Kidney (tissue), 14 donors: Measurements from ENCODE around the gene ENOX1. TPM values are rescaled to one million over a fixed set of nuclear protein-coding genes. Genes with fewer than 3 reads are reported as not detected.
A peak's percentile ranks its signal among the peaks of the same experiment; 100 is the strongest.

Experiments used
- DNase-seq, 5 donors: peaks; one replicate each; pipeline ENCODE4 v3.0.0-alpha.2; 2013 to 2020
- FAIRE-seq: peaks from 2 replicates; lab custom pipeline; 2012; peaks lifted over from hg19 to GRCh38; lab: Jason Lieb, UNC
- H3K27ac ChIP-seq, 2 donors: one replicate each; pipeline ENCODE4 v1.7.0; 2013; ENCODE audit warnings: low read depth in 2 of 2, low read length in 2 of 2, inconsistent platforms in 1 of 2
- H3K27me3 ChIP-seq: one replicate; pipeline ENCODE4 v1.7.1; 2013; ENCODE audit warnings: low read length, inconsistent platforms; ENCODE audit not compliant: control insufficient read depth, insufficient read depth
- H3K36me3 ChIP-seq, 3 donors: one replicate each; pipeline versions ENCODE4 v1.7.0 to v1.7.1; 2013; ENCODE audit warnings: low read length in 3 of 3, control low read depth in 1 of 3, inconsistent platforms in 1 of 3; ENCODE audit not compliant: insufficient read depth in 3 of 3, control insufficient read depth in 2 of 3
- H3K4me1 ChIP-seq, 3 donors: one replicate each; pipeline versions ENCODE4 v1.7.0 to v1.7.1; 2013; ENCODE audit warnings: low read length in 3 of 3, inconsistent platforms in 1 of 3, low read depth in 1 of 3; ENCODE audit not compliant: control insufficient read depth in 2 of 3, insufficient read depth in 2 of 3
- H3K4me3 ChIP-seq, 3 donors: one replicate each; pipeline versions ENCODE4 v1.7.0 to v1.8.1; 2013; ENCODE audit warnings: low read length in 3 of 3, control low read depth in 1 of 3, inconsistent platforms in 1 of 3
- H3K9ac ChIP-seq, 3 donors: one replicate each; pipeline versions ENCODE4 v1.7.0 to v1.7.1; 2013; ENCODE audit warnings: low read length in 3 of 3, control low read depth in 1 of 3, inconsistent platforms in 1 of 3
- H3K9me3 ChIP-seq, 3 donors: one replicate each; pipeline versions ENCODE4 v1.7.0 to v1.7.1; 2013; ENCODE audit warnings: low read length in 3 of 3, control low read depth in 1 of 3, inconsistent platforms in 1 of 3; ENCODE audit not compliant: control insufficient read depth in 2 of 3, insufficient read depth in 1 of 3
- CTCF ChIP-seq: IDR thresholded peaks from 3 replicates; pipeline ENCODE4 v1.5.1; 2012; ENCODE audit warnings: mild to moderate bottlenecking, moderate library complexity, borderline replicate concordance; ENCODE audit not compliant: insufficient read depth; ENCODE audit errors: extremely low read depth
- intact Hi-C: fragments of 100-400 bp; cut with DNase I; formaldehyde crosslinking; loops from one replicate; pipeline ENCODE4 v1.11.1; 2022
- polyA plus RNA-seq: library from polyadenylated mRNA; stranded (reverse); fragments of 350-450 nt; fragmentation: Illumina TruSeq; extraction: RNeasy Lipid Tissue Mini Kit (QIAGEN cat#74804); gene quantifications from one replicate; pipeline ENCODE4 v1.2.3, GENCODE V29; 2014; ENCODE audit warnings: low read depth, low replicate concordance; ENCODE audit not compliant: insufficient read depth
- total RNA-seq: library from RNA; stranded (reverse); fragmentation: NEBNext Ultra II Directional; extraction: Animal tissue kit (Norgen Biotek cat#: 25700); gene quantifications from one replicate; pipeline ENCODE4 v1.2.1, GENCODE V29; 2021
- donor health status: control.
- donor health status: control.
- donor health status: control.
- donor health status: control.
- donor health status: control.
- donor health status: DM: yes; HTN: yes; CAD: no.
- donor health status: Normal renal cell carcinoma (clear cell type).

The ENOX1 gene
- total and polyA plus RNA-seq, 2 donors from 2014 or later, result 4.9 to 6.8 TPM

- no peak for FAIRE-seq
- intact Hi-C loops, result no loop called here
Measured at GRCh38 chr13:43196750-43197370, 589.9 kb downstream of the ENOX1 start.

GRCh38 chr13:43196086-43196621 is 590.6 kb downstream of the ENOX1 start:
- no peaks in the 10 kb centered on the region for H3K36me3 ChIP-seq
- TF ChIP-seq CTCF, result no peak
- H3K27me3 ChIP-seq, result no peaks in the 10 kb centered on the region
- H3K27ac ChIP-seq, result no peak overlapping the region
- H3K9me3 ChIP-seq, result no peaks in the 10 kb centered on the region
- FAIRE-seq (no peak), DNase-seq (peak in 2 of 5 donors; percentile 14 to 57)
- intact Hi-C loops, result no loop called here
- H3K4me1 ChIP-seq, result no peaks in the 10 kb centered on the region
- H3K9ac ChIP-seq, result no peak overlapping the region
- H3K4me3 ChIP-seq, result no peak overlapping the region

More at GRCh38 chr13:43196750-43197370, 589.9 kb downstream of the ENOX1 start:
- Histone ChIP-seq H3K36me3 (no peaks in the 10 kb centered on the region), H3K9ac (no peak overlapping the region), H3K4me3 (no peak overlapping the region), H3K4me1 (no peaks in the 10 kb centered on the region), H3K9me3 (no peaks in the 10 kb centered on the region), H3K27ac (no peak overlapping the region), H3K27me3 (no peaks in the 10 kb centered on the region)
- DNase-seq, result peak in 1 of 5 donors; percentile 49
- no peak for TF ChIP-seq CTCF

- H3K4me3 ChIP-seq, result no peak overlapping the region
- no peak overlapping the region for H3K27ac ChIP-seq
- H3K9me3 ChIP-seq, result no peaks in the 10 kb centered on the region
- H3K36me3 ChIP-seq, result no peaks in the 10 kb centered on the region
- no peaks in the 10 kb centered on the region for H3K4me1 ChIP-seq
- no peak overlapping the region for H3K9ac ChIP-seq
- intact Hi-C loops, result no loop called here
- no peaks in the 10 kb centered on the region for H3K27me3 ChIP-seq
- FAIRE-seq, result no peak
- no peak for DNase-seq
- no peak for TF ChIP-seq CTCF
Measured at GRCh38 chr13:43195551-43195950, 591.2 kb downstream of the ENOX1 start.
